SK-N-MC (cell line): ENCODE results near the gene IL1RAPL1.

Experiments used
- EZH2 ChIP-seq: fragments of 200-600 bp; sonication (generic); IDR thresholded peaks from one replicate; pipeline ENCODE4 v1.6.1; 2017; ENCODE audit warnings: antibody characterized with exemption
- POLR2AphosphoS5 ChIP-seq: IDR thresholded peaks from 2 replicates; pipeline ENCODE4 v1.6.1; 2012; ENCODE audit warnings: mild to moderate bottlenecking, low read depth, low read length, borderline replicate concordance

DNA sequence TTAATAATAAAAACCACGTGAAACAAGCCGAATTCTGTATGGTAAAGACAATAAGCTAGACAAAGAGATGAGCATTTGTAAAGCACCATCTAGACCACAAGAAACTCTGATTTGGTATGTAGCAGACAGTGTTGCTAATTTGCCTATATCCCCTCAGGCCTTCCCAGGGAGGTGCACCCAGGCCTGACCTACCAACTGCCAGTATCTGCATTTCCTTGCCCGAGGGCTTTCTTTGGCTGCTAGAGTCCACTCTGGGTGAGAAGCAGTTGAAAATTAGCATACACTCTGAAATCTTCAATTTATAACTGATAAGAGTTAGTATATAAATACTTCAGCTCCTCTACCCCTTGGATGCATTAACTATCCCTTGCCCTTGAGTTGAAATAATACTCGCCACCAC is 37.4 kb upstream of the IL1RAPL1 start:
- no peak for TF ChIP-seq POLR2AphosphoS5
- TF ChIP-seq EZH2, result no peak
